Suprapubic skin (tissue), 4 donors: Measurements from ENCODE around the gene PLA2G1B.

Experiments used
- EP300 ChIP-seq: sonication (generic); formaldehyde crosslinking; IDR thresholded peaks from one replicate; pipeline ENCODE4 v1.6.1; 2017; ENCODE audit warnings: antibody characterized with exemption
- POLR2A ChIP-seq, 2 donors: fragments of 450-650 bp; IDR thresholded peaks; one replicate each; pipeline ENCODE4 v1.6.1; 2017; ENCODE audit warnings: antibody characterized with exemption in 2 of 2, mild to moderate bottlenecking in 2 of 2, moderate library complexity in 2 of 2
- POLR2AphosphoS5 ChIP-seq, 3 donors: sonication (generic); formaldehyde crosslinking; IDR thresholded peaks; one replicate each; pipeline ENCODE4 v1.6.1; 2017; ENCODE audit warnings: antibody characterized with exemption in 3 of 3
- TF ChIP-seq, protein P1 (sequence below), 2 donors: fragments of 200-600 bp in 1 of 2; fragments of 450-650 bp in 1 of 2; sonication (generic) in 1 of 2; IDR thresholded peaks; one replicate each; pipeline ENCODE4 v1.5.1; 2016 to 2019; ENCODE audit warnings: antibody characterized with exemption in 2 of 2, mild to moderate bottlenecking in 1 of 2, moderate library complexity in 1 of 2

- TF ChIP-seq, protein P1, sequence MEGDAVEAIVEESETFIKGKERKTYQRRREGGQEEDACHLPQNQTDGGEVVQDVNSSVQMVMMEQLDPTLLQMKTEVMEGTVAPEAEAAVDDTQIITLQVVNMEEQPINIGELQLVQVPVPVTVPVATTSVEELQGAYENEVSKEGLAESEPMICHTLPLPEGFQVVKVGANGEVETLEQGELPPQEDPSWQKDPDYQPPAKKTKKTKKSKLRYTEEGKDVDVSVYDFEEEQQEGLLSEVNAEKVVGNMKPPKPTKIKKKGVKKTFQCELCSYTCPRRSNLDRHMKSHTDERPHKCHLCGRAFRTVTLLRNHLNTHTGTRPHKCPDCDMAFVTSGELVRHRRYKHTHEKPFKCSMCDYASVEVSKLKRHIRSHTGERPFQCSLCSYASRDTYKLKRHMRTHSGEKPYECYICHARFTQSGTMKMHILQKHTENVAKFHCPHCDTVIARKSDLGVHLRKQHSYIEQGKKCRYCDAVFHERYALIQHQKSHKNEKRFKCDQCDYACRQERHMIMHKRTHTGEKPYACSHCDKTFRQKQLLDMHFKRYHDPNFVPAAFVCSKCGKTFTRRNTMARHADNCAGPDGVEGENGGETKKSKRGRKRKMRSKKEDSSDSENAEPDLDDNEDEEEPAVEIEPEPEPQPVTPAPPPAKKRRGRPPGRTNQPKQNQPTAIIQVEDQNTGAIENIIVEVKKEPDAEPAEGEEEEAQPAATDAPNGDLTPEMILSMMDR (IDR thresholded peaks at IDR 0.05) = peak; percentile 45 to 81
- TF ChIP-seq POLR2A (IDR thresholded peaks at IDR 0.05) (no peak), POLR2AphosphoS5 (IDR thresholded peaks at IDR 0.05) (no peak), EP300 (no peak)
Observed at GRCh38 chr12:120356567-120357030, 29.0 kb upstream of the PLA2G1B start.
